Hematopoietic multipotent progenitor cell treated with erythropoietin and hydrocortisone succinate and interleukin-3 and kit ligand, for 15 days (in vitro differentiated cells): ENCODE data around the gene CLEC9A.
"Not testable (repeated sequence)": the region's sequence is repeated elsewhere in the genome, so short reads cannot be mapped to it uniquely, and the experiment has no call there.

ENCODE experiments used
- DNase-seq: peaks from one replicate; pipeline ENCODE4 v3.0.0-alpha.2; 2015; ENCODE audit warnings: low spot score

Gene CLEC9A

GRCh38 chr12:10030446-10030845 lies at the start of gene CLEC9A:
Gene CLEC9A (plus strand): TSS chr12:10030682. CDS start chr12:10052688, 22,006 bp downstream.
- DNase-seq: no peak

DNA sequence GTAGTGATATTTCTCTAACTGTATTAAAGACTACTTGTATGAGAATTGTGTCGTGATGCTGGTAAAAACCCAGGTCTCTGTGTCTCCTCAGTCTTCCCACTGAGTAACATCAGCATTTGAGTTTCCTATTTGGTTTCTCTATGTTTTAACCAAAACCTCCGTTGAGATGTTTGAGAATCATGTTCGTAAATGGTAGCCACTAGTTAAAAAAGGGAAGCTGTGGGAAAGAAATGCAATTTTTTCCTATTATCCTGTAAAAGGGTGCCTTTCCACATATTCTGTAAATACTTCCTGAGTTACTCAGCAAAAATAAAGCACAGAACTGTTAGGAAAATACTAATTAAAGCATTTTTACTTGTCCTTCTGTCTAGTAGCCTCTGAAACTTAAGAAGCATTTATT lies 38.6 kb upstream of the CLEC9A start:
- DNase-seq: no peak

DNA sequence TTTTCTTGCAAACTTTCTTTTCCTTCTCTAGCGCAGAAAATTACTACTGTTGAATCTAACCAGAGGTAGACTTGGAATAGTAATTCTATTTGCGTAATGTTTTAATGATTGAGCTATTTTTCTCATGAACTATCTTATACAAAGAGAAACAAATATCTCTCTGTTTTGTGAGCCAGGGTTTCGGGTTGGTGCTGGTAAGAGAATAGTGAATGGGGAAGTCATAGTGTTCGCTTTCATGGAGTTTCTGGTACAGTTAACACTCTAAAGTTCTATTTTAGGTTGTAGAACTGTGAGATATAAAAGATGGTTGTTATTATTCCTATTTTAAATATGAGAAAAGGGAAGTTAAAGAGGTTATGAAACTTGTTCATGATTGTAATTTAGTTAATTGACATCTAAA lies 38.2 kb upstream of the CLEC9A start:
- DNase-seq: no peak

- no peak for DNase-seq
Observed at GRCh38 chr12:9999016-9999415, 31.5 kb upstream of the CLEC9A start, which contains the start of gene CLEC1B. Gene CLEC1B (minus strand): TSS chr12:9999121. CDS start chr12:9999100, 21 bp downstream.

- no peak for DNase-seq
Observed at GRCh38 chr12:10001171-10001776, 29.2 kb upstream of the CLEC9A start.

GRCh38 chr12:10012630-10013330 lies 17.7 kb upstream of the CLEC9A start:
- DNase-seq: no peak

DNA sequence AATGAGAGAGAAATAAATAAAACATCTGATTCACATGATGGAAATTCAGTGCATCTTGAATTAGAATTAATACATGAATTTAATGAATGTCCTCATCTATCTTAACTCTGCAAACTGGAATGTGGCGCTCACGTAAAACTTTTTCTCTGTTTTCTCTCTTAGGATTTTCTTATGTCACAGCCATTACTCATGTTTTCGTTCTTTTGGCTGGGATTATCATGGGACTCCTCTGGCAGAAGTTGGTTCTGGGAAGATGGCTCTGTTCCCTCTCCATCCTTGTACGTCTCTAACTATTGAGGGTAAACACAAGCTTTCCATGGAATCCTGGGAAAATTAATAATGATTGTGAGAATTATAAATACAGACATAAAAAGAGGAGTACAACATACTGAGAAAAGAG lies 15.0 kb upstream of the CLEC9A start:
- no peak for DNase-seq

DNA sequence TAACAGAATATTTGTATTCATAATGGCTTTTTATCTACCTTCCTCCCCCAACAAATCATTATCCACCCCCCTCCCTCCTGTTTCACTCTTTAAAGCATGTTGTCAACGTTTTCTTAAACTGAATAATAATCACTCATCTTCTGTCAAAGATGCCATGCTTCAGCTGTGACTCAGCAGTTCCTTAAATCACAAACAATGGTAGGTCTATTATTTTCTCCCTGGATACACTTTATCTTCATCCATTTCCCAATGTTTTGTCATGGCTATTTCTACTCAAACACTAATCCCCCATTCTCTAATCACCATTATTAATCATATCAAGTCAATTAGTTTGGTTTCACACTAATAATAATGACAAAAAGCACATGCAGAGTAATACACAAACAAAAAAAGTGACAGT lies 13.6 kb upstream of the CLEC9A start:
- DNase-seq: no peak

DNA sequence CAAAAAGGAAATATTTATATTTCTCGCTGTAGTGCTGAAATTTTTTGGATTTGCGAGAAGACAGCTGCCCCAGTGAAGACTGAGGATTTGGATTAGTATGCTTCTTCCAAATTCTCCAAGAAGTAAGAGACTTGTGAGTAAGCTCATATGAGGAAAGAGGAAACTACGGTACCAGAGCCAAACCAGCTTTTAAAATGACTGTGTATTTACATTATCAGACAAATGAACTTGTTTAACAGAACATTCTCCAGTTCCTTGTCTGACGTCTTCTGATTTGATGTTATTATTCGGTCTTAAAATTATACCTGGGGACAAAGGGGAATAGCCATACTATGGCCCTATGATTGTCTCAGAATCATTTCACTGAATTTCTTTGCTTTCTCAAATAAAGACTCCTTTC lies 12.1 kb upstream of the CLEC9A start:
- no peak for DNase-seq

GRCh38 chr12:10021342-10021741 lies 9.1 kb upstream of the CLEC9A start:
- no peak for DNase-seq

DNA sequence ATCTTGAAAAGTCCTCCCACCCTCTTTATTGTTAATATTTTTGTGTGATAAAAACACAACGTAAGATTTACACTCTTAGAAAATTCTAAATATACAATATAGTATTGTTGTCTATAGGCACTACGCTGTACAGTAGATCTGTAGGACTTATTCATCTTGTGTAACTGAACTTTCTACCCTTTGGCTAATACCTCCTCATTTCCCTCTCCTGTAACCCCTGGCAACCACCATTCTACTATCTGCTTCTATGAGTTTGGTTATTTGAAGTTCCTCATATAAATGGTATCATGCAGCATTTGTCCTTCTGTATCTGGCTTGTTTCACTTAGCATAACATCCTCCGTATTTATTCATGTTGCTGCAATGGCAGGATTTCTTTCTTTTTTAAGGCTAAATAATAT lies 5.2 kb upstream of the CLEC9A start:
- no peak for DNase-seq

GRCh38 chr12:10026666-10027065 lies 3.8 kb upstream of the CLEC9A start:
- not testable (repeated sequence) for DNase-seq

- DNase-seq: no peak
Observed at GRCh38 chr12:10027311-10027710, 3.2 kb upstream of the CLEC9A start.

DNA sequence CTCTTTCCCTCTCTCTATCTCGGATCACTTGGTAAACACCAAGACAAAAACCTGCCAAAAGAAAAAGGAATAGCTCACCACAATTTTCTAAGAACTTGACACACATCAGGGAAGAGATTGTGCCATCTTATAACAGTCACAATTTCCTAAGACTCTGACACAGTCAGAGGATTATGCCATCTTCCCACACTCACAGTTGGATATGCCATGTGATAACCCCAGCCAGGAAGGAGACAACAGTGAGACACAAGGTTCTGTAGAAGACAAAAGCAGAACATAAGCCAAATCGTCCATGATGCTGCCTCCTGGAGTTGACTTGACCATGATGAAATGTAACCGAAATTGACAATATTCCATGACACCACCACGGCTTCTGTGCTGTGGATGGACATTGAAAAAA lies 2.8 kb upstream of the CLEC9A start:
- no peak for DNase-seq

GRCh38 chr12:10031321-10031720 lies 839 bp downstream of the CLEC9A start:
- DNase-seq: no peak

GRCh38 chr12:10031771-10032175 lies 1.3 kb downstream of the CLEC9A start:
- no peak for DNase-seq

- no peak for DNase-seq
Observed at GRCh38 chr12:10033783-10034545, 3.5 kb downstream of the CLEC9A start.

GRCh38 chr12:10042167-10042566 lies 11.7 kb downstream of the CLEC9A start:
- no peak for DNase-seq

- no peak for DNase-seq
Observed at GRCh38 chr12:10048526-10048925, 18.0 kb downstream of the CLEC9A start.

- no peak for DNase-seq
Observed at GRCh38 chr12:10052193-10052913, 21.9 kb downstream of the CLEC9A start.

DNA sequence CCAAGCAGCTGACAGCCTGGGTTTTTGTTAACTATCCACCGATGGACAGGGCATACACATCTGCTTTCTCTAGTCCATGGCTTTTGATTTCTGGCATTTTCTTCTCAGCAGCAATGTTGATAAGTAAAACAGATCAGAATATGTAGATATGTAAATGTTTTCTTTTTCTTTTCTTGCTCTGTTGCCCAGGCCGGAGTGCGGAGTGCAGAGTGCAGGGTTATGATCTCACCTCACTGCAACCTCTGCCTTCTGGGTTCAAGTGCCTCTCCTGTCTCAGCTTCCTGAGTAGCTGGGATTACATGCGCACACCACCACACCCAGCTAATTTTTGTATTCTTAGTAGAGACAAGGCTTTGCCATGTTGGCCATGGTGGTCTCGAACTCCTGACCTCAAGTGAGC lies 27.9 kb downstream of the CLEC9A start:
- DNase-seq: no peak

- no peak for DNase-seq
Observed at GRCh38 chr12:10065241-10065640, 34.8 kb downstream of the CLEC9A start.
